Peyer's patch (tissue), 4 donors: ENCODE results near the gene IGFBP7.

ENCODE experiments used
- CTCF ChIP-seq, 6 experiments: fragments of 450-650 bp in 4 of 6; fragments of 200-600 bp in 2 of 6; sonication (generic) in 1 of 6; IDR thresholded peaks; one replicate each; pipeline ENCODE4 v1.5.1; 2017 to 2019; ENCODE audit warnings: antibody characterized with exemption in 6 of 6, mild to moderate bottlenecking in 3 of 6, moderate library complexity in 1 of 6
- POLR2A ChIP-seq, 2 donors: fragments of 450-650 bp; IDR thresholded peaks; one replicate each; pipeline ENCODE4 v1.5.1; 2017; ENCODE audit warnings: antibody characterized with exemption in 2 of 2, mild to moderate bottlenecking in 2 of 2, moderate library complexity in 2 of 2

GRCh38 chr4:57144466-57144865, 34.3 kb upstream of the IGFBP7 start:
- no peak for TF ChIP-seq POLR2A (IDR thresholded peaks at IDR 0.05)
- TF ChIP-seq CTCF (IDR thresholded peaks at IDR 0.05) = no peak
